GM19099 (cell line): ENCODE data around the gene KISS1R.

Experiments used
- POLR2A ChIP-seq: IDR thresholded peaks from 3 replicates; pipeline ENCODE4 v1.6.1; 2011; ENCODE audit warnings: low read depth; ENCODE audit not compliant: insufficient read length; ENCODE audit errors: extremely low read depth

The KISS1R gene

DNA sequence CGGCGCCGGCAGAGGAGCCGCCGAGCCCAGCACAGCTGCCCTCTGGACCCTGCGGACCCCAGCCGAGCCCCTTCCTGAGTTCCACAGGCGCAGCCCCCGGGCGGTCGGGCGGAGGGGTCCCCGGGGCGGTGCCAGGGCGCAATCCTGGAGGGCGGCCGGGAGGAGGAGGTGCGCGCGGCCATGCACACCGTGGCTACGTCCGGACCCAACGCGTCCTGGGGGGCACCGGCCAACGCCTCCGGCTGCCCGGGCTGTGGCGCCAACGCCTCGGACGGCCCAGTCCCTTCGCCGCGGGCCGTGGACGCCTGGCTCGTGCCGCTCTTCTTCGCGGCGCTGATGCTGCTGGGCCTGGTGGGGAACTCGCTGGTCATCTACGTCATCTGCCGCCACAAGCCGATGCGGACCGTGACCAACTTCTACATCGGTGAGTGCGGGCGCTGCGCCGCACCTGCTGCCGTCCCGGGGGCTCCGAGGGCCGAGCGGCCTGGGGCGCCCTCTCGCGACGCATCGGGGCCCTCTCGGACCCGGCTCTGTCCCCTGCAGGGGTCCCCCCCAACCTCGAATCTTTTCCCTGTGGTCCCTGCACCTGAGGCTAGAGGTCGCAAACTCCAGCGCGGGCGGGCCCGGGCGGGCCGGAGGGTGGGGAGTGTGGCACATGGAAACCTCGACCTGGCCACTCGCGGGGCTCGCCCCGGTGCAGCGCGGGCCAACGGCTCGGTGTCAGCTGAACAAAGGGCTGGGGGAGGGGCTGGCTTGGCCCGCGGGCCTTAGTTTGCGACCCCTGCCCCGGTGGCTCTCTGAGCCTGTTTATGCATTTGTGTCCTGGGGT, at the start of gene KISS1R:
TSS of gene KISS1R (plus strand) at position 11 of the 829 bp plus-strand sequence. CDS start at position 181, 170 bp downstream.
- no peak for TF ChIP-seq POLR2A

DNA sequence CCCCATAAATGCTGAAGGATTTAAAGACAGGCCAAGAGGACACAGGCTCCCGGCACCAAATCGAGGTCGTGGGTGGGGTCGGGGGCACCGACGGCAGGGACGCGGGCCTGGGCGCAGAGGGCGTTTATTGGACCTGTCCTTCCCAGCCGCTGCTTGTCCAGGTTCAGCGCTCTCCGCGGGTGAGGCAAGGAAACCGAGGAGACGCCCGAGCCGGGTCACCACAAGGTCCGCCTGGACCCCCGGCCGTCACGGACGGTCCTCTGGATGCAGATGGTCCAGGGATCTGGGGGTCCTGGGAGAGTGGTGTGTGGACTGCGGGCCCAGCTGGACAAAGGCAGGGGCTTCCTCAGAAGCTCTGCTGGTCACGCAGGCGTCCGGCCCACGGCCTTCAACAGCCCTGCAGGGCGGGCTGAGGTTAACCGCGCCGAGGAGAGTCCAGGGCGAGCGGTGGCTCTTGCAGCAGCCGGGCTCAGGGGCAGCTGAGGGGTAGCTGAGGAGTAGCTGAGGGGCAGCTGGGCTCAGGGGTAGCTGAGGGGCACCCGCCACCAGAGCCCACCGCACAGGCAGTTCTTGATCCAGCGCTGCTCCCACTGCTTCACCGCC, 49.2 kb upstream of the KISS1R start:
- no peak for TF ChIP-seq POLR2A

DNA sequence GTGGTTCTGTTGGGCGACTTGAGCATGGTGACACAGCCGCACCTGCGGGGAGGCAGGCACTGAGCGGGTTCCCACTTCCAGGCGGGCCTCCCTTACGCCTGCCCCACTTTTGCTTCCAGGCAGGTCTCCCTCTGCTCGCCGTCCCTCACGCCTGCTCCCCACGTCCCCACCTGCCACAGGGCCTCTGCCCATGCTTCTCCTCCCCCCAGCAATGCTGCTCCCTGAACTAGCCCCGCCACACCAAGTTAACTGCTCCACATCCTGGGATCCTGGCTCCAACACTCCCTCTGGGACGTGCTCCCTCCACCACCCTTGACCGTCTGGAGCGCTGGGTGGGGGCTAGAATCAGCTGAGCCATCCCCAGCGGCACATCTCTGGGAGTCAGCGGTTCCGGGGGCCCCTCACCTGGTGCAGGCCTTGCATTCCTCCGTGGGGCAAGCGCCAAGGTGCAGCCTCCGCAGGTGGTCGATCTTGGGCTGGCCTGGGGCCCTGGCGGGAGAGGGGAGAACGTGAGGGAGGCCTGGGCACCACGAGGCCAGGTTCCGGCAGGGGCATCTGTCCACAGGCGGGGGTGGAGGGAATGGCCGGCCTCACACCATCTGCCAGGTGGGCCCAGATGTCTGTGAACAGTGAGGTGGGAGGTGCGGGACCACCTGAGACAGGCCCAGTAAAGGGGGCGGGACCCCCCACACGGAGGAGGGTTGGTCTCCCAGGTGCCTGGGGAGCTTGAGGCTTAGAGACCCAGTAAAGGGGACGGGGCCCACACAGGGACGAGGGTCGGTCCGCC, 48.5 kb upstream of the KISS1R start:
- TF ChIP-seq POLR2A: no peak

DNA sequence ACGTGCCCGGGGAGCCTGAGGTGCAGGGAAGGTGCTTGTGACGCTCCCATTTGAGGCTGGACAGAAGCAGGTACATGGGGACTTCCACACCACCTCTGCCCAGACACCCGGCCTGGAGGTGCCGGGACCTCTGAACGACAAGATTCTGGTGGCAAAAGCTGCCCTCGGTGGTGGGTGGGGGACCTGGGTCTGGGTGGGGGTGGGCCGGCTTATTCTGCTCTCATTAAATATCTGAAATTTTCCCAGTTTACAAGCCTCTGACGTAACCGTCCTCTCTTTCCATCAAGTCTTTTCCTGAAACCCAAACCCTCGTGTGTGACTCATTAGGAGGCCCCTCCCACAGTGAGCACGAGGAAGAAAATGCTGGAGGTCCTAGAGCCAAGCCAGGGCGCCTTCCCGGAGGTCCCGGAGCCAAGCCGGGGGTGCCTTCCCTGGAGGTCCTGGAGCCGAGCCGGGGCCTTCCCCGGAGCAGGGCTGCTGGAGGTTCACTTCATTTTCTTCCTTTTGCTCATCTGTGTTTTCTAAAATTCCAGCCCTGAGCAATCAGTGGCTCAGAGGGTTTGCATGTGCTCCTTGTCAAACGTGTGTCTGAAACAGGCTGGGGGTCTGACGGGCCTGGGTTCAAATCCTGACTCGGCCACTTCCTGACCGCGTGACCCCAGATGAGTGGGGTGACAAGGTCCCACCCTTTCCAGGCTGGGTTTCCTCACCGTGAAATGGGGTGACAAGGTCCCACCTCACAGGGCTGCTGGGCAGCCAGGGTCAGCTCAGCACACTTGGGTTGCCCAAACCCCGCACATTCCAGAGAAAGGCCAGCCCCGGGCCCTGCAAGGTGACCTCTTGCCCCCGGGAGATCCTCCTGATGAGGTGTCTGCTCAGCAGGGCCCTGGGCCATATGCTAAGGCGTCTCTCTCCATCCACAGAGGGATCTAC, 47.6 kb upstream of the KISS1R start:
- TF ChIP-seq POLR2A: no peak

DNA sequence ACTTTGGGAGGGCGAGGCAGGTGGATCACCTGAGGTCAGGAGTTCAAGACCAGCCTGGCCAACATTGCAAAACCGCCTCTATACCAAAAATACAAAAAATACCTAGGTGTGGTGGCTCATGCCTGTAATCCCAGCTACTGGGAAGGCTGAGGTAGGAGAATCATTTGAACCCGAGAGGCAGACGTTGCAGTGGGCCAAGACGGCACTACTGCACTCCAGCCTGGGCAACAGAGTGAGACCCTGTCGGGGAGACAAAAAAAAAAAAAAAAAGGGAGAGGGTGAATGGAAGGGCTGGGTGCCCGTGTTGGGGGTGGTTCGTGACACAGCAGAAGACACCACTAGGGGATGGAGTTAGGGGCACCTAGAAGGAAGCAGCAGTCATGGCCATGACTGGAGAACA, 46.8 kb upstream of the KISS1R start:
- TF ChIP-seq POLR2A: no peak

DNA sequence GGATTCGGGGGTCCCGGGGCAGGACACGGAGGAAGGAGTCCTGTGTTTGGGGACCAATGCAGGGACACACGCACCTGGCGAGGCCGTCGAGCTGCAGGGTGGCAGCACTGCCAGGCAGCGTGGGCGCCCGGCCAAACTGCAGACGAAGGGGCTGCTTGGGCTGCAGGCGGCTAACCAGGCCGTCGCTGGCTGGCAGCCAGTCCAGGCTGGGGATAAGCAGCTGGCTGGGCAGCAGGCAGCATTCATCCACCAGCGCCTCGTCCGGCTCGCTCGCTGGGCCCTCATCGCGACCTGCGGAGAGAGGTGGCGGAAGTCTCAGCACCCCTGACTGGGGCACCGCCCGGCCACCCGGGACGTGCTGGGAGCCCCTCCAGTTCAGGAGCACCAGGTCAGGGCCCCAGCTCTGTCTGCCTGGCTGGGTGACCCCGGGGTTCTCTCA, 46.2 kb upstream of the KISS1R start:
- no peak for TF ChIP-seq POLR2A

DNA sequence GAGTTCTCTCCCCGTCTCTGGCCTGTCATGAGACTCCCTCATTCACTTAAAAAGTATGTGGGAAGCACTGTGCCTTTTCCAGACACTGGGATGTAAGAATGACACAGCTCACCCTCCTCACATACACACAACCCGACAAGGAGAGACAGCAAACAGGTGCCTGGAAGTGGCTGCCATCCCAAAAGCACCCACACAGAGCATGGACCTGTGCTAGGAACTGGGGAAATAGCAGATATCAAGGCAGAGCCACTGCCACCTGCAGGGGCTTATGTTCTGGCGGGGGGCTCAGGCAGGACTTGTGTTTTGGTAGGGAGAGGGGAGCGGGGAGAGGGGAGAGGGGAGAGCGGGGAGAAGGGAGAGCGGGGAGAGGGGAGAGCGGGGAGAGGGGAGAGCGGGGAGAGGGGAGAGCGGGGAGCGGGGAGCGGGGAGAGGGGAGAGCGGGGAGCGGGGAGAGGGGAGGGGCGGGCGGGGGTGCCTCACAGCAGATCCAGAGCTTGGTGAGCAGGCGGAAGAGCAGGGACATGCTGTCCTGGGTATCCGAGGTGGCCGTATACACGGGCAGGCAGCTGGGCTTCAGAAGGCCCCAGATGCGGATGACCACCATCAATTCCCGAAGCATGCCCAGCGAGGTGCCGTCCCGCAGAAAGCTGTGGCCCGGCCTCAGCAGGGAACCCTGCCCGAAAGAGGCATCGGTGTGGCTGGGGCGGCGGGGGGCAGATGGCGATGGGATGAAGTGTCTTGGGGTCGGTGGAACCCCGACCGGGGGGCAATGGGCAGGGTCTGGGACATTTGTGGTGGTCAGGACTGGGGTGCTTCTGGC, 45.5 kb upstream of the KISS1R start:
- TF ChIP-seq POLR2A: no peak

DNA sequence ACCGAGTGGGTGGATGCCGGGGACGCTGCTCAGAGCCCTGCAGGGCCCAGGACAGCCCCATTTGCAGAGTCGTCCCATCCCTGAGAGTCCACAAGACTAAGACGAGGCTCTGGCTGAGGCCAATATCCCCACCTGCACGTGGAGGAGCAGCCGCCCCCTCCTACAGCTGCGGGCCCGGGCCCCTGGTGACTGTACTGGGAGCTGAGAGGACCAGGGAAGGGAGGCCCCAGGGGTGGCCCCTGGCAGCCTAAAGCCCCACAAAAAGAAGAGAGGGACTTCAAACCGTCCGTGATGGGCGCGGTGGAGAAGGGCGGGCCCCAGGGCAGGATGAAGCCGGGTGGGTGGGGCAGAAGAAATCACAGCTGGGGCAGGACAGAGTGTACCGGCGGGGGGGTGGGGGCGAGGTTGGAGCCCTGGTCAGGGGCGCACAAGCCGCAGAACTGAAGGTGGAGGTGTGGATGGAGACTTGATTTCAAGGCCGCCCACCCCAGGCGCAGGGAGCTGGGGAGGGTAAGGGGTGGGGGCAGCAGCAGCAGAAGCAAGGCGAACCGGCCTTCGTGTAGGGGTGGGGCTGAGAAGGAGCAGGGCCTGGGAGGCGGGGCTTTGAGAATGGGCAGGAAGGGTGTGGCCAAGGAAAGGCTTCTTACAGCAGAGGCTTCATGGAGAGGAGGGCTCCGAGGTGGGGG, 44.7 kb upstream of the KISS1R start:
- TF ChIP-seq POLR2A: no peak

DNA sequence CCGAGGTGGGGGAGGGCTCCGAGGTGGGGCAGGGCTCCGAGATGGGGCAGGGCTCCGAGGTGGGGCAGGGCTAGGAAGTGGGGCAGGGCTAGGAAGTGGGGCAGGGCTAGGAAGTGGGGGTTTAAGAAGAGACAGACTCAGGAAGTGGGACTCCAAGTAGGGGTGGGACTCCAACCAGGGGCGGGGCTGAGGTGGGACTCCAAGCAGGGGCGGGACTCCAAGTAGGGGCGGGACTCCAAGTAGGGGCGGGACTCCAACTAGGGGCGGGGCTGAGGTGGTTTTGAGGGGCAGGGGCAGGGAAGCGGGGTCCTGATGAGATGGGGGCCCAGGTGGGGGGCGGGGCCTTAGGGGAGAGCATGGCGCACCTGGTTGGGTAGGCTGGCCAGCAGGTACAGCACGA, 44.0 kb upstream of the KISS1R start:
- TF ChIP-seq POLR2A: no peak

DNA sequence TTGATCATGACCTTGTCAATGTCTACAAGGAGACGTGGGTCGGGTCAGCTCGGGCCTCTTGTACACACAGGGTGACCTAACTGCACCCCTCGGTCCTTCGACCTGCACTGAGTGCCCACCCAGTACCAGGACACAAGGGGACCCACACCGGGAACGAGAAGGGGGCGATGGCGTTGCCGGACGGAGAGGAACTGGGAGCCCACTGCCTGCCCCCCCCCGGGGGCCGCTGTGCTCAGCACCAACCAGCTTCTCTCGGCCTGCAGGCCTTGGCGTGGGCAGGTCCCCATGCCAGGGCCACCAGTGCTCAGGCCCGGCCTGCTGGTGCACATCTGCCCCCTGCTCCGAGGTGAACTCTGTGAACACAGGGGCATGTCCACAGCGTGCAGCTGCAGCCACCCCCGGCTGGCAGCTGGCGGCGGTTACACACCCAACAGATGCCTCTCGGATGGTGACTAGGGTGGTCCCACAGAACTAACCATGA, 43.5 kb upstream of the KISS1R start:
- TF ChIP-seq POLR2A: no peak

DNA sequence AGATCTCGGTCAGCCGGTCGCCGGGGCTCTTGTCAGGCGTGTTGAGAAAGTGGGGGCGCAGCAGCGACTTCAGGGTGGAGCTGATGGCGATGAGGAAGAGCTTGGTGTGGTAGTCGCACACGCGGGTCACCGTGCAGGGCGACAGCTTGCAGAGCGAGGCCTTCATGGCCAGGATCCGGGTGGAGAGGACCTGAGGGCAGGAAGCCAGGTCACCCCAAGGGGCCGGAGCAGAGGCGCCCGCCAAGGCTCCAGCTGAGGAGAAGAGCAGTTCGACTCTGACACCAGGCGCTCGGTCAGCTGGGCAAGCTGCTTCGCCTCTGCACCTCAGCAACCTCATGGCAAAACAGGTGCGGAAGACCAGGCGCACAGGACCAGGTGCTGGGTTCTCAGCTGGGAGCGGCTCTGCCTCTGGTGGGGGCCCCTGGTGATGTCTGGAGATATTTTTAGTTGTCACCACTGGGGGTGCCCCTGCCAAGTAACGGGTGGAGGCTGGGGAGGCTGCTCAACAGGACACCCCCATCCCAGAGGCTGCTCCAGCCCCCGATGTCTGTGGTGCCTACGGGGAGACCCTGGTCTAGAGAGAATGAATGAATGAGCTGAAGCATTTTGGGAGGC, 41.8 kb upstream of the KISS1R start:
- TF ChIP-seq POLR2A: no peak

DNA sequence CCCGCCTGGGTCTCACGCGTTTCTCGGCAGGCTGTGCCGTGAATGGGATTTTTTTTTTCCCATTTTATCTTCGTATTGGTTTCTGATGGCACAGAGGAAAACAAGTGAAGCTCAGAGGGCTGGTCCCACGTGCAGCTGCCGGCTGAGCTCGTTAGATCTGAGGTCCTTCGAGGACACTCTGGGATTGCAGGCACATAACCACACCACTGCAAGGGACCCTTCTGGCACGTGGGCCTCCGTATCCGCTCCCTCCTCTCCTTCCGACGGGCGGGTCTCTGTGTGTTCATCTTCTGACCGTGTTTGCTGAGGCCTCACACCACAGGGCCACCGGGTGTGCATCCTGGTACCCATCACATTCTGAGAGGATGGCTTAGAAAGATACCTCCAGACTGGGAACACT, 41.0 kb upstream of the KISS1R start:
- TF ChIP-seq POLR2A: no peak
